H1 (cell line): ENCODE measurements around the gene TEX11. TPM values are rescaled to one million over a fixed set of nuclear protein-coding genes. Genes with fewer than 3 reads are reported as not detected.

Experiments
- CBX5 ChIP-seq: fragments of 300-800, 300-1000 bp; sonication (generic); IDR thresholded peaks from 2 replicates; pipeline ENCODE4 v1.7.1; 2016; ENCODE audit warnings: antibody characterized with exemption, low read length, low read depth
- CHD1 ChIP-seq: IDR thresholded peaks from 2 replicates; pipeline ENCODE4 v1.6.1; 2012; ENCODE audit warnings: low read depth, low read length, improper control_type of control experiment
- CHD2 ChIP-seq: IDR thresholded peaks from 2 replicates; pipeline ENCODE4 v1.6.1; 2012; ENCODE audit warnings: low read length, improper control_type of control experiment
- FOSL1 ChIP-seq: IDR thresholded peaks from 2 replicates; pipeline ENCODE4 v1.6.1; 2011; ENCODE audit warnings: mild to moderate bottlenecking, low read depth, low read length, moderate library complexity; ENCODE audit not compliant: insufficient read depth
- GTF2F1 ChIP-seq: IDR thresholded peaks from 2 replicates; pipeline ENCODE4 v1.6.1; 2012; ENCODE audit warnings: low read depth, low read length, improper control_type of control experiment, borderline replicate concordance
- HDAC6 ChIP-seq: IDR thresholded peaks from one replicate; pipeline ENCODE4 v1.7.1; 2012; ENCODE audit warnings: low read depth, mild to moderate bottlenecking, inconsistent platforms, low read length, moderate library complexity
- PHF8 ChIP-seq: fragments of 200-600 bp; sonication (generic); conservative IDR thresholded peaks from 2 replicates; pipeline ENCODE4 v1.7.1; 2012; ENCODE audit warnings: low read depth, mild to moderate bottlenecking, inconsistent platforms, low read length, moderate library complexity
- RFX5 ChIP-seq: IDR thresholded peaks from 2 replicates; pipeline ENCODE4 v1.6.1; 2011; ENCODE audit warnings: low read depth, low read length, improper control_type of control experiment, borderline replicate concordance
- SIX5 ChIP-seq: IDR thresholded peaks from 2 replicates; pipeline ENCODE4 v1.6.1; 2011; ENCODE audit warnings: mild to moderate bottlenecking, low read depth, low read length
- SP4 ChIP-seq: IDR thresholded peaks from 2 replicates; pipeline ENCODE4 v1.6.1; 2012; ENCODE audit warnings: low read length, inconsistent platforms
- SRF ChIP-seq: IDR thresholded peaks from 2 replicates; pipeline ENCODE4 v1.6.1; 2011; ENCODE audit warnings: mild to moderate bottlenecking, low read depth, low read length, moderate library complexity
- TCF12 ChIP-seq: IDR thresholded peaks from 2 replicates; pipeline ENCODE4 v1.6.1; 2011; ENCODE audit warnings: low read depth, mild to moderate bottlenecking, low read length
- ZNF274 ChIP-seq: IDR thresholded peaks from 2 replicates; pipeline ENCODE4 v1.7.0; 2012; ENCODE audit warnings: low read length, borderline replicate concordance; ENCODE audit errors: extremely low read depth
- polyA plus RNA-seq, 7 experiments: library from polyadenylated mRNA; depleted of rRNA in 3 of 7; stranded (reverse) in 5 of 7; unstranded in 2 of 7; fragments of >200 nt in 5 of 7; fragments of 200-250 nt in 2 of 7; gene quantifications; 1 replicate in 5 of 7; 2 replicates in 1 of 7; 4 replicates in 1 of 7; pipeline versions ENCODE4 v1.2.1 to v1.2.3, GENCODE V29; 2011 to 2013; ENCODE audit warnings: missing spikeins in 2 of 7, mixed read lengths in 2 of 7
- total RNA-seq: library from RNA; stranded (reverse); fragmentation: NEBNext Ultra II Directional; extraction: Animal tissue kit (Norgen Biotek cat#: 25700); gene quantifications from 2 replicates; pipeline ENCODE4 v1.2.1, GENCODE V29; 2021
- TF ChIP-seq, protein P1 (sequence below): fragments of 300-600 bp; sonication (generic); IDR thresholded peaks from 2 replicates; pipeline ENCODE4 v1.7.1; 2012; ENCODE audit warnings: low read length, moderate library complexity, mild to moderate bottlenecking, inconsistent platforms; ENCODE audit not compliant: insufficient replicate concordance

Gene TEX11
- total and polyA plus RNA-seq, 2 of the 8 experiments (the other 6 are each of a cell fraction or from before 2014, with no cell fraction given): 0.11 to 0.74 TPM

DNA sequence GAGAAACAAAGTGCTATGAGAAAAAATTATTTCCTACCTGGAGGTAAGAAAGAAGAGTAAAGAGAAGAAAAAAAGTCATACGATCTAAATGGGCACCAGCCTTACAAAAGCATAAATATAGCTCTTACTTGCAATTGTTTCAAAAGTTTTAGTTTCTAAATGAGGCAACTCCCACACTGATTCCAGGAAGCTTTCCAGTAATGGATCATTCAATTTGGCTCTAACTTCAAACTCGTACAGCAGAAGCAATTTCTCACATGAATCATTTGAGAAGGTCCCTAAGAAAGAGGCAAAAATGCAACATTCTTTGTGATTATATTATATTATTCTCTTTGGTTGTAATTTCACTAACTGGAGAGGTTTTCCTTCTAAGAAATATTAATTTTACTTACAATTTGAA is 354.0 kb downstream of the TEX11 start (continued):
- TF ChIP-seq, protein P1, sequence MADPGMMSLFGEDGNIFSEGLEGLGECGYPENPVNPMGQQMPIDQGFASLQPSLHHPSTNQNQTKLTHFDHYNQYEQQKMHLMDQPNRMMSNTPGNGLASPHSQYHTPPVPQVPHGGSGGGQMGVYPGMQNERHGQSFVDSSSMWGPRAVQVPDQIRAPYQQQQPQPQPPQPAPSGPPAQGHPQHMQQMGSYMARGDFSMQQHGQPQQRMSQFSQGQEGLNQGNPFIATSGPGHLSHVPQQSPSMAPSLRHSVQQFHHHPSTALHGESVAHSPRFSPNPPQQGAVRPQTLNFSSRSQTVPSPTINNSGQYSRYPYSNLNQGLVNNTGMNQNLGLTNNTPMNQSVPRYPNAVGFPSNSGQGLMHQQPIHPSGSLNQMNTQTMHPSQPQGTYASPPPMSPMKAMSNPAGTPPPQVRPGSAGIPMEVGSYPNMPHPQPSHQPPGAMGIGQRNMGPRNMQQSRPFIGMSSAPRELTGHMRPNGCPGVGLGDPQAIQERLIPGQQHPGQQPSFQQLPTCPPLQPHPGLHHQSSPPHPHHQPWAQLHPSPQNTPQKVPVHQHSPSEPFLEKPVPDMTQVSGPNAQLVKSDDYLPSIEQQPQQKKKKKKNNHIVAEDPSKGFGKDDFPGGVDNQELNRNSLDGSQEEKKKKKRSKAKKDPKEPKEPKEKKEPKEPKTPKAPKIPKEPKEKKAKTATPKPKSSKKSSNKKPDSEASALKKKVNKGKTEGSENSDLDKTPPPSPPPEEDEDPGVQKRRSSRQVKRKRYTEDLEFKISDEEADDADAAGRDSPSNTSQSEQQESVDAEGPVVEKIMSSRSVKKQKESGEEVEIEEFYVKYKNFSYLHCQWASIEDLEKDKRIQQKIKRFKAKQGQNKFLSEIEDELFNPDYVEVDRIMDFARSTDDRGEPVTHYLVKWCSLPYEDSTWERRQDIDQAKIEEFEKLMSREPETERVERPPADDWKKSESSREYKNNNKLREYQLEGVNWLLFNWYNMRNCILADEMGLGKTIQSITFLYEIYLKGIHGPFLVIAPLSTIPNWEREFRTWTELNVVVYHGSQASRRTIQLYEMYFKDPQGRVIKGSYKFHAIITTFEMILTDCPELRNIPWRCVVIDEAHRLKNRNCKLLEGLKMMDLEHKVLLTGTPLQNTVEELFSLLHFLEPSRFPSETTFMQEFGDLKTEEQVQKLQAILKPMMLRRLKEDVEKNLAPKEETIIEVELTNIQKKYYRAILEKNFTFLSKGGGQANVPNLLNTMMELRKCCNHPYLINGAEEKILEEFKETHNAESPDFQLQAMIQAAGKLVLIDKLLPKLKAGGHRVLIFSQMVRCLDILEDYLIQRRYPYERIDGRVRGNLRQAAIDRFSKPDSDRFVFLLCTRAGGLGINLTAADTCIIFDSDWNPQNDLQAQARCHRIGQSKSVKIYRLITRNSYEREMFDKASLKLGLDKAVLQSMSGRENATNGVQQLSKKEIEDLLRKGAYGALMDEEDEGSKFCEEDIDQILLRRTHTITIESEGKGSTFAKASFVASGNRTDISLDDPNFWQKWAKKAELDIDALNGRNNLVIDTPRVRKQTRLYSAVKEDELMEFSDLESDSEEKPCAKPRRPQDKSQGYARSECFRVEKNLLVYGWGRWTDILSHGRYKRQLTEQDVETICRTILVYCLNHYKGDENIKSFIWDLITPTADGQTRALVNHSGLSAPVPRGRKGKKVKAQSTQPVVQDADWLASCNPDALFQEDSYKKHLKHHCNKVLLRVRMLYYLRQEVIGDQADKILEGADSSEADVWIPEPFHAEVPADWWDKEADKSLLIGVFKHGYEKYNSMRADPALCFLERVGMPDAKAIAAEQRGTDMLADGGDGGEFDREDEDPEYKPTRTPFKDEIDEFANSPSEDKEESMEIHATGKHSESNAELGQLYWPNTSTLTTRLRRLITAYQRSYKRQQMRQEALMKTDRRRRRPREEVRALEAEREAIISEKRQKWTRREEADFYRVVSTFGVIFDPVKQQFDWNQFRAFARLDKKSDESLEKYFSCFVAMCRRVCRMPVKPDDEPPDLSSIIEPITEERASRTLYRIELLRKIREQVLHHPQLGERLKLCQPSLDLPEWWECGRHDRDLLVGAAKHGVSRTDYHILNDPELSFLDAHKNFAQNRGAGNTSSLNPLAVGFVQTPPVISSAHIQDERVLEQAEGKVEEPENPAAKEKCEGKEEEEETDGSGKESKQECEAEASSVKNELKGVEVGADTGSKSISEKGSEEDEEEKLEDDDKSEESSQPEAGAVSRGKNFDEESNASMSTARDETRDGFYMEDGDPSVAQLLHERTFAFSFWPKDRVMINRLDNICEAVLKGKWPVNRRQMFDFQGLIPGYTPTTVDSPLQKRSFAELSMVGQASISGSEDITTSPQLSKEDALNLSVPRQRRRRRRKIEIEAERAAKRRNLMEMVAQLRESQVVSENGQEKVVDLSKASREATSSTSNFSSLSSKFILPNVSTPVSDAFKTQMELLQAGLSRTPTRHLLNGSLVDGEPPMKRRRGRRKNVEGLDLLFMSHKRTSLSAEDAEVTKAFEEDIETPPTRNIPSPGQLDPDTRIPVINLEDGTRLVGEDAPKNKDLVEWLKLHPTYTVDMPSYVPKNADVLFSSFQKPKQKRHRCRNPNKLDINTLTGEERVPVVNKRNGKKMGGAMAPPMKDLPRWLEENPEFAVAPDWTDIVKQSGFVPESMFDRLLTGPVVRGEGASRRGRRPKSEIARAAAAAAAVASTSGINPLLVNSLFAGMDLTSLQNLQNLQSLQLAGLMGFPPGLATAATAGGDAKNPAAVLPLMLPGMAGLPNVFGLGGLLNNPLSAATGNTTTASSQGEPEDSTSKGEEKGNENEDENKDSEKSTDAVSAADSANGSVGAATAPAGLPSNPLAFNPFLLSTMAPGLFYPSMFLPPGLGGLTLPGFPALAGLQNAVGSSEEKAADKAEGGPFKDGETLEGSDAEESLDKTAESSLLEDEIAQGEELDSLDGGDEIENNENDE: no peak
- no peak for TF ChIP-seq RFX5
- TF ChIP-seq SP4: no peak
- no peak for TF ChIP-seq GTF2F1
- no peak for TF ChIP-seq CHD1
- TF ChIP-seq CBX5: no peak
- TF ChIP-seq FOSL1: no peak
- no peak for TF ChIP-seq PHF8
- TF ChIP-seq ZNF274: no peak
- no peak for TF ChIP-seq TCF12
- no peak for TF ChIP-seq SIX5
- no peak for TF ChIP-seq SRF
- no peak for TF ChIP-seq CHD2
- TF ChIP-seq HDAC6: no peak
